Parathyroid adenoma (tissue), 2 donors: ENCODE results near the gene PTCSC3.

Experiments used
- H2AFZ ChIP-seq: fragments of 300-600 bp; sonication (generic); one replicate; pipeline ENCODE4 v1.7.0; 2017; ENCODE audit warnings: antibody characterized with exemption, mild to moderate bottlenecking
- H3K27ac ChIP-seq: fragments of 300-600 bp; sonication (generic); one replicate; pipeline ENCODE4 v1.7.0; 2017
- H3K27me3 ChIP-seq: fragments of 300-600 bp; sonication (generic); one replicate; pipeline ENCODE4 v1.7.0; 2017; ENCODE audit warnings: low read length; ENCODE audit not compliant: control insufficient read depth, insufficient read depth
- H3K36me3 ChIP-seq: fragments of 300-600 bp; sonication (generic); one replicate; pipeline ENCODE4 v1.7.0; 2017; ENCODE audit warnings: low read length; ENCODE audit not compliant: control insufficient read depth, insufficient read depth
- H3K4me1 ChIP-seq: fragments of 300-600 bp; sonication (generic); one replicate; pipeline ENCODE4 v1.7.0; 2017; ENCODE audit warnings: control low read depth
- H3K4me2 ChIP-seq: fragments of 300-600 bp; sonication (generic); one replicate; pipeline ENCODE4 v1.7.0; 2017; ENCODE audit warnings: low read length
- H3K4me3 ChIP-seq: fragments of 300-600 bp; sonication (generic); one replicate; pipeline ENCODE4 v1.7.0; 2017; ENCODE audit warnings: low read depth, low read length
- H3K79me2 ChIP-seq: fragments of 300-600 bp; sonication (generic); one replicate; pipeline ENCODE4 v1.7.0; 2017; ENCODE audit warnings: control low read depth
- H3K9ac ChIP-seq: fragments of 300-600 bp; sonication (generic); one replicate; pipeline ENCODE4 v1.7.0; 2017; ENCODE audit warnings: mild to moderate bottlenecking
- H3K9me3 ChIP-seq: fragments of 300-600 bp; sonication (generic); one replicate; pipeline ENCODE4 v1.7.0; 2017; ENCODE audit warnings: low read length; ENCODE audit not compliant: control insufficient read depth
- CTCF ChIP-seq: fragments of 300-600 bp; sonication (generic); IDR thresholded peaks from one replicate; pipeline ENCODE4 v1.7.0; 2017; ENCODE audit warnings: antibody characterized with exemption, mild to moderate bottlenecking
- donor health status: primary hyperparathyroidism.

PTCSC3 gene

GRCh38 chr14:36097356-36097755 lies 79.2 kb downstream of the PTCSC3 start:
- no peaks in the 10 kb centered on the region for H3K36me3 ChIP-seq
- no peak overlapping the region for H2AFZ ChIP-seq
- H3K9me3 ChIP-seq: no peaks in the 10 kb centered on the region
- no peak overlapping the region for H3K9ac ChIP-seq
- no peak overlapping the region for H3K4me2 ChIP-seq
- H3K4me1 ChIP-seq: no peaks in the 10 kb centered on the region
- no peak overlapping the region for H3K27ac ChIP-seq
- no peak for TF ChIP-seq CTCF
- H3K4me3 ChIP-seq: no peak overlapping the region
- no peaks in the 10 kb centered on the region for H3K79me2 ChIP-seq
- H3K27me3 ChIP-seq: no peaks in the 10 kb centered on the region

- Histone ChIP-seq H3K9me3 (no peaks in the 10 kb centered on the region), H3K4me3 (no peak overlapping the region), H3K27ac (no peak overlapping the region), H3K27me3 (no peaks in the 10 kb centered on the region), H2AFZ (no peak overlapping the region), H3K4me1 (no peaks in the 10 kb centered on the region), H3K9ac (no peak overlapping the region), H3K36me3 (no peaks in the 10 kb centered on the region), H3K79me2 (no peaks in the 10 kb centered on the region), H3K4me2 (no peak overlapping the region)
- no peak for TF ChIP-seq CTCF
Observed at GRCh38 chr14:36096090-36096489, 80.4 kb downstream of the PTCSC3 start.

- H3K27ac ChIP-seq: no peak overlapping the region
- H3K36me3 ChIP-seq: no peaks in the 10 kb centered on the region
- H3K4me3 ChIP-seq: no peak overlapping the region
- H3K9ac ChIP-seq: no peak overlapping the region
- no peak for TF ChIP-seq CTCF
- no peaks in the 10 kb centered on the region for H3K27me3 ChIP-seq
- H2AFZ ChIP-seq: no peak overlapping the region
- no peak overlapping the region for H3K4me2 ChIP-seq
- no peaks in the 10 kb centered on the region for H3K9me3 ChIP-seq
- no peaks in the 10 kb centered on the region for H3K4me1 ChIP-seq
- H3K79me2 ChIP-seq: no peaks in the 10 kb centered on the region
Observed at GRCh38 chr14:36094963-36095362, 81.6 kb downstream of the PTCSC3 start.

GRCh38 chr14:36091096-36091495 lies 85.4 kb downstream of the PTCSC3 start:
- no peak overlapping the region for H3K9ac ChIP-seq
- no peak overlapping the region for H2AFZ ChIP-seq
- H3K4me2 ChIP-seq: no peak overlapping the region
- no peak overlapping the region for H3K4me3 ChIP-seq
- H3K36me3 ChIP-seq: no peaks in the 10 kb centered on the region
- H3K79me2 ChIP-seq: no peaks in the 10 kb centered on the region
- H3K4me1 ChIP-seq: no peaks in the 10 kb centered on the region
- H3K9me3 ChIP-seq: no peaks in the 10 kb centered on the region
- TF ChIP-seq CTCF: no peak
- no peaks in the 10 kb centered on the region for H3K27me3 ChIP-seq
- no peak overlapping the region for H3K27ac ChIP-seq

GRCh38 chr14:36087411-36087810 lies 89.1 kb downstream of the PTCSC3 start:
- TF ChIP-seq CTCF: no peak
- Histone ChIP-seq H3K4me1 (no peaks in the 10 kb centered on the region), H3K36me3 (no peaks in the 10 kb centered on the region), H2AFZ (no peak overlapping the region), H3K27ac (no peak overlapping the region), H3K4me3 (no peak overlapping the region), H3K27me3 (no peaks in the 10 kb centered on the region), H3K4me2 (no peak overlapping the region), H3K79me2 (no peaks in the 10 kb centered on the region), H3K9me3 (no peaks in the 10 kb centered on the region), H3K9ac (no peak overlapping the region)
